H9 (cell line): ENCODE measurements around the gene SH2D1B. TPM values are rescaled to one million over a fixed set of nuclear protein-coding genes. Genes with fewer than 3 reads are reported as not detected.
"Not testable (repeated sequence)": the region's sequence is repeated elsewhere in the genome, so short reads cannot be mapped to it uniquely, and the experiment has no call there.

Source experiments
- DNase-seq: peaks from one replicate; pipeline ENCODE4 v3.0.0-alpha.2; 2017
- H2AFZ ChIP-seq: one replicate; pipeline ENCODE4 v1.6.1; 2013; ENCODE audit warnings: mild to moderate bottlenecking, low read length, control low read depth, moderate library complexity
- H2AK5ac ChIP-seq: 2 replicates; pipeline ENCODE4 v1.6.1; 2013; ENCODE audit warnings: low read length, control low read depth, mixed read lengths; ENCODE audit not compliant: insufficient read length
- H2BK120ac ChIP-seq: one replicate; pipeline ENCODE4 v1.6.1; 2013; ENCODE audit warnings: low read depth, mild to moderate bottlenecking, low read length, control low read depth, inconsistent platforms; ENCODE audit not compliant: poor library complexity, severe bottlenecking
- H2BK12ac ChIP-seq: 2 replicates; pipeline ENCODE4 v1.6.1; 2013; ENCODE audit warnings: low read length, control low read depth, mixed read lengths, low read depth; ENCODE audit not compliant: insufficient read length
- H2BK15ac ChIP-seq: 2 replicates; pipeline ENCODE4 v1.6.1; 2013; ENCODE audit warnings: low read depth, low read length, control low read depth
- H2BK20ac ChIP-seq: one replicate; pipeline ENCODE4 v1.6.1; 2013; ENCODE audit warnings: low read depth, mild to moderate bottlenecking, low read length, control low read depth, inconsistent platforms; ENCODE audit not compliant: poor library complexity, severe bottlenecking
- H2BK5ac ChIP-seq: 2 replicates; pipeline ENCODE4 v1.6.1; 2013; ENCODE audit warnings: low read length, control low read depth, mixed read lengths; ENCODE audit not compliant: insufficient read length
- H3K14ac ChIP-seq: 2 replicates; pipeline ENCODE4 v1.6.1; 2013; ENCODE audit warnings: low read length, control low read depth; ENCODE audit not compliant: insufficient read depth
- H3K18ac ChIP-seq: 2 replicates; pipeline ENCODE4 v1.6.1; 2013; ENCODE audit warnings: low read depth, mild to moderate bottlenecking, mixed read lengths, low read length, control low read depth; ENCODE audit not compliant: insufficient read length
- H3K23ac ChIP-seq: 2 replicates; pipeline ENCODE4 v1.6.1; 2013; ENCODE audit warnings: low read length, control low read depth, mixed read lengths, low read depth; ENCODE audit not compliant: insufficient read length
- H3K23me2 ChIP-seq: 2 replicates; pipeline ENCODE4 v1.6.1; 2013; ENCODE audit warnings: low read depth, mild to moderate bottlenecking, mixed read lengths, low read length, control low read depth; ENCODE audit not compliant: insufficient read length, poor library complexity, severe bottlenecking
- H3K27ac ChIP-seq: 2 replicates; pipeline ENCODE4 v1.5.1; 2013; ENCODE audit warnings: low read length, control low read depth, mixed read lengths, low read depth; ENCODE audit not compliant: insufficient read length
- H3K27me3 ChIP-seq: 2 replicates; pipeline ENCODE4 v1.6.1; 2013; ENCODE audit warnings: low read length, control low read depth, inconsistent platforms; ENCODE audit not compliant: insufficient read depth
- H3K4ac ChIP-seq: 2 replicates; pipeline ENCODE4 v1.6.1; 2013; ENCODE audit warnings: low read depth, mild to moderate bottlenecking, control low read depth, inconsistent platforms, low read length, moderate library complexity
- H3K4me1 ChIP-seq: 2 replicates; pipeline ENCODE4 v1.6.1; 2013; ENCODE audit warnings: low read length, control low read depth, inconsistent platforms; ENCODE audit not compliant: insufficient read depth
- H3K4me2 ChIP-seq: 2 replicates; pipeline ENCODE4 v1.6.1; 2013; ENCODE audit warnings: low read length, control low read depth, mixed read lengths; ENCODE audit not compliant: insufficient read length, insufficient read depth
- H3K56ac ChIP-seq: 2 replicates; pipeline ENCODE4 v1.6.1; 2013; ENCODE audit warnings: low read depth, mild to moderate bottlenecking, mixed read lengths, low read length, control low read depth; ENCODE audit not compliant: insufficient read length
- H3K79me1 ChIP-seq: 2 replicates; pipeline ENCODE4 v1.6.1; 2013; ENCODE audit warnings: low read depth, mild to moderate bottlenecking, moderate library complexity, low read length, control low read depth, inconsistent platforms; ENCODE audit not compliant: insufficient read depth, poor library complexity, severe bottlenecking
- H3K79me2 ChIP-seq: 2 replicates; pipeline ENCODE4 v1.6.1; 2013; ENCODE audit warnings: low read length, control low read depth, inconsistent platforms; ENCODE audit not compliant: insufficient read depth
- H3K9ac ChIP-seq: 2 replicates; pipeline ENCODE4 v1.6.1; 2013; ENCODE audit warnings: low read length, control low read depth, mixed read lengths; ENCODE audit not compliant: insufficient read length; ENCODE audit errors: extremely low read depth
- H3K9me3 ChIP-seq: one replicate; pipeline ENCODE4 v1.6.1; 2013; ENCODE audit warnings: low read depth, low read length, inconsistent platforms; ENCODE audit not compliant: control insufficient read depth
- H3T11ph ChIP-seq: one replicate; pipeline ENCODE4 v1.6.1; 2013; ENCODE audit warnings: mild to moderate bottlenecking, low read length, control low read depth, inconsistent platforms
- H4K20me1 ChIP-seq: one replicate; pipeline ENCODE4 v1.6.1; 2013; ENCODE audit not compliant: control insufficient read depth, insufficient read length, insufficient read depth
- H4K5ac ChIP-seq: 2 replicates; pipeline ENCODE4 v1.6.1; 2013; ENCODE audit warnings: low read depth, mild to moderate bottlenecking, mixed read lengths, low read length, control low read depth; ENCODE audit not compliant: insufficient read length
- H4K8ac ChIP-seq: replicated peaks from 2 replicates; pipeline ENCODE4 v1.6.1; 2013; ENCODE audit warnings: low read length, control low read depth, mixed read lengths, low read depth; ENCODE audit not compliant: insufficient read length
- H4K91ac ChIP-seq: 2 replicates; pipeline ENCODE4 v1.6.1; 2013; ENCODE audit warnings: low read depth, mild to moderate bottlenecking, moderate library complexity, mixed read lengths, low read length, control low read depth; ENCODE audit not compliant: insufficient read length
- H3K27ac Mint-ChIP-seq, 3 experiments: 2 replicates in 2 of 3; 3 replicates in 1 of 3; pipeline ENCODE4 v1.8.0; 2020 to 2021; ENCODE audit warnings: mixed read lengths in 3 of 3, mild to moderate bottlenecking in 1 of 3, moderate library complexity in 1 of 3
- H3K27me3 Mint-ChIP-seq: 2 replicates; pipeline ENCODE4 v1.8.0; 2021; ENCODE audit warnings: low read depth, mild to moderate bottlenecking, moderate library complexity, mixed read lengths
- H3K36me3 Mint-ChIP-seq, 3 experiments: 2 replicates in 2 of 3; 3 replicates in 1 of 3; pipeline ENCODE4 v1.8.0; 2020 to 2021; ENCODE audit warnings: low read depth in 3 of 3, mixed read lengths in 3 of 3; ENCODE audit not compliant: insufficient read depth in 1 of 3
- H3K4me1 Mint-ChIP-seq, 2 experiments: 2 replicates each; pipeline ENCODE4 v1.8.0; 2020; ENCODE audit warnings: mixed read lengths in 2 of 2
- H3K4me3 Mint-ChIP-seq, 2 experiments: 2 replicates in 1 of 2; 3 replicates in 1 of 2; pipeline ENCODE4 v1.8.0; 2020 to 2021; ENCODE audit warnings: mild to moderate bottlenecking in 2 of 2, mixed read lengths in 2 of 2, moderate library complexity in 1 of 2
- H3K9me3 Mint-ChIP-seq, 2 experiments: 2 replicates in 1 of 2; 3 replicates in 1 of 2; pipeline ENCODE4 v1.8.0; 2020; ENCODE audit warnings: mild to moderate bottlenecking in 2 of 2, mixed read lengths in 2 of 2, moderate library complexity in 1 of 2
- CTCF ChIP-seq: fragments of 200-600 bp; sonication (generic); conservative IDR thresholded peaks from 3 replicates; pipeline ENCODE4 v1.8.0; 2021; ENCODE audit warnings: antibody characterized with exemption, mild to moderate bottlenecking
- WGBS: extraction: QIAGEN DNeasy Blood & Tissue Kit; methylation state at CpG from one replicate; pipeline ENCODE4 v1.1.7; 2013; ENCODE audit warnings: missing lambda C conversion rate, low lambda C conversion rate, mixed read lengths; ENCODE audit not compliant: insufficient read length; ENCODE audit errors: extremely low coverage; 5-methylcytosine and 5-hydroxymethylcytosine counted together
- total RNA-seq: library from RNA; stranded (reverse); gene quantifications from 2 replicates; pipeline ENCODE4 v1.2.1, GENCODE V29; 2021

SH2D1B gene
- total RNA-seq, 1 experiment from 2014 or later: not detected

- H4K8ac ChIP-seq: no peak overlapping the region
- no peak overlapping the region for H3T11ph ChIP-seq
- H4K5ac ChIP-seq: no peak overlapping the region
- no peak overlapping the region for H3K14ac ChIP-seq
- no CpG with 5 or more reads among the region's 4 CpGs for WGBS
- no peak overlapping the region for H3K23ac ChIP-seq
- no peak overlapping the region for H4K91ac ChIP-seq
- no peak overlapping the region for H3K27ac ChIP-seq
- Mint-ChIP-seq H3K27me3 (peaks cover 6% of the 10 kb centered on the region), H3K27ac (no peak overlapping the region), H3K4me3 (no peak overlapping the region), H3K9me3 (peaks cover 9 to 10% of the 10 kb centered on the region in 2 experiments), H3K4me1 (peaks cover 2 to 3% of the 10 kb centered on the region in 2 experiments; a peak in 2 of 4 replicates), H3K36me3 (peaks cover 0 to 3% (median 3%) of the 10 kb centered on the region in 3 experiments; a peak in 2 of 7 replicates)
- no peak overlapping the region for H3K56ac ChIP-seq
- no peak overlapping the region for H2BK20ac ChIP-seq
- no peak overlapping the region for H2BK12ac ChIP-seq
- no peak overlapping the region for H2AK5ac ChIP-seq
- H3K23me2 ChIP-seq: no peaks in the 10 kb centered on the region
- H2BK15ac ChIP-seq: no peak overlapping the region
- H3K4me2 ChIP-seq: no peak overlapping the region
- H3K79me2 ChIP-seq: no peaks in the 10 kb centered on the region
- no peak overlapping the region for H2BK5ac ChIP-seq
- H3K9me3 ChIP-seq: no peaks in the 10 kb centered on the region
- no peaks in the 10 kb centered on the region for H3K4me1 ChIP-seq
- H4K20me1 ChIP-seq: no peaks in the 10 kb centered on the region
- H3K4ac ChIP-seq: no peak overlapping the region
- H3K27me3 ChIP-seq: no peaks in the 10 kb centered on the region
- TF ChIP-seq CTCF: 0 out of 3 replicates have a peak, but pooled peaks have one; percentile 19
- H3K18ac ChIP-seq: no peak overlapping the region
- no peaks in the 10 kb centered on the region for H3K79me1 ChIP-seq
- H2BK120ac ChIP-seq: no peak overlapping the region
- no peak overlapping the region for H2AFZ ChIP-seq
- H3K9ac ChIP-seq: no peak overlapping the region
- DNase-seq: no peak
Observed at GRCh38 chr1:162456323-162456722, 44.4 kb upstream of the SH2D1B start.

- not testable (repeated sequence) for H3K4me1 ChIP-seq, H4K20me1 ChIP-seq, H2BK20ac ChIP-seq, H3K14ac ChIP-seq, H3K56ac ChIP-seq, H3K4me1 Mint-ChIP-seq, H3K36me3 Mint-ChIP-seq, H3K27me3 ChIP-seq, H3K18ac ChIP-seq, H3K4me2 ChIP-seq, H2AFZ ChIP-seq, H3K23me2 ChIP-seq, H3K9ac ChIP-seq, H2BK5ac ChIP-seq, H2BK12ac ChIP-seq, H2BK15ac ChIP-seq, H3K9me3 ChIP-seq, H4K91ac ChIP-seq, H3K4ac ChIP-seq, H3K27ac ChIP-seq, H3K79me1 ChIP-seq, H3K79me2 ChIP-seq, H2AK5ac ChIP-seq, H3K27ac Mint-ChIP-seq, H3K4me3 Mint-ChIP-seq, H4K5ac ChIP-seq, DNase-seq, H2BK120ac ChIP-seq, H4K8ac ChIP-seq, H3K23ac ChIP-seq, H3T11ph ChIP-seq, H3K27me3 Mint-ChIP-seq
- H3K9me3 Mint-ChIP-seq: peaks cover 16 to 21% of the 10 kb centered on the region in 2 experiments
- WGBS: no CpG with 5 or more reads among the region's 3 CpGs
Observed at GRCh38 chr1:162454361-162454760, 42.4 kb upstream of the SH2D1B start.
